ENCODE data around the gene ZFR2.

Gene ZFR2

DNA sequence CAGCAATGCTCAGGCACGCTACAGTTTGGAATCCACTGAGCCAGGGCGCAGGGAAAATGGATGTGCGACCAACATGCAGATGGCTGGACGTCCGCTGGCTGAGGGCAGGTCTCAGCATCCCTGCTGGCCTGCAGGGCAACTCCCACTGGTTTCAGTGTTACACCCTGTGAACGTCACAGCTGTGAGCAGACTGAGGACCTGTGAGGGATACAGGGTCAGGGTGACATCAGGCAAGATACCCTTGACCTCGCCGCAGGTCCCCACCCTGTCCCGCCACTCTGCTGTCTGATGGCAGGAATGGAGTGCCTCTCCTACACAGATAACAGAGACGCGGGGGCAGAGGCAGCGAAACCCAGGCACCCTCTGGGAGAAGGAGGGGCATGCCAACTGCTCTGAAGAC is 19.1 kb downstream of the ZFR2 start:
- DNase-seq (ENCODE audit: insufficient read length, low spot score) (no peak), FAIRE-seq (no peak)
- TF ChIP-seq, protein P1, sequence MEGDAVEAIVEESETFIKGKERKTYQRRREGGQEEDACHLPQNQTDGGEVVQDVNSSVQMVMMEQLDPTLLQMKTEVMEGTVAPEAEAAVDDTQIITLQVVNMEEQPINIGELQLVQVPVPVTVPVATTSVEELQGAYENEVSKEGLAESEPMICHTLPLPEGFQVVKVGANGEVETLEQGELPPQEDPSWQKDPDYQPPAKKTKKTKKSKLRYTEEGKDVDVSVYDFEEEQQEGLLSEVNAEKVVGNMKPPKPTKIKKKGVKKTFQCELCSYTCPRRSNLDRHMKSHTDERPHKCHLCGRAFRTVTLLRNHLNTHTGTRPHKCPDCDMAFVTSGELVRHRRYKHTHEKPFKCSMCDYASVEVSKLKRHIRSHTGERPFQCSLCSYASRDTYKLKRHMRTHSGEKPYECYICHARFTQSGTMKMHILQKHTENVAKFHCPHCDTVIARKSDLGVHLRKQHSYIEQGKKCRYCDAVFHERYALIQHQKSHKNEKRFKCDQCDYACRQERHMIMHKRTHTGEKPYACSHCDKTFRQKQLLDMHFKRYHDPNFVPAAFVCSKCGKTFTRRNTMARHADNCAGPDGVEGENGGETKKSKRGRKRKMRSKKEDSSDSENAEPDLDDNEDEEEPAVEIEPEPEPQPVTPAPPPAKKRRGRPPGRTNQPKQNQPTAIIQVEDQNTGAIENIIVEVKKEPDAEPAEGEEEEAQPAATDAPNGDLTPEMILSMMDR (IDR thresholded peaks at IDR 0.05; ENCODE audit: insufficient read depth, missing control alignments): no peak

DNA sequence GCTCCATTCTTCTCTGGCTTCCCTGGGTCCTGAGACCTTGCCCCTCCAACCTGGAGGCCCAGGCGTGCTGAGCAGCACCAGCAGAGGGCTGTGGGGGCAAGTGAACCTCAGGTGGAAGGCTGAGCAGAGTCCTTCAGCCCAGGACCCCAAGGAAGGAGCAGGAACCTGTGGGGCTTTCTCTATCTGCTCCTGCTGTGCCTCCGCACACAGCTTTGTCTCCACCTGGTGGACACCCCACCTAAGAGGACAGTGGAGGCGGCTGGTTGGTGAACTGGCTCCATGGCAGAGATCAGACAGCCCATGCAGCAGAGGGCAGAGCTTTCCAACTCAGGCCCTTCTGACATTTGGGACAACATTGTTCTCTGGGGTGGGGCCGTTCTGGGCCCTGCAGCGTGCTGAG is 19.7 kb downstream of the ZFR2 start:
- FAIRE-seq (no peak), DNase-seq (ENCODE audit: insufficient read length, low spot score) (no peak)
- TF ChIP-seq, protein P1 (IDR thresholded peaks at IDR 0.05; ENCODE audit: insufficient read depth, missing control alignments): peak; percentile 35

DNA sequence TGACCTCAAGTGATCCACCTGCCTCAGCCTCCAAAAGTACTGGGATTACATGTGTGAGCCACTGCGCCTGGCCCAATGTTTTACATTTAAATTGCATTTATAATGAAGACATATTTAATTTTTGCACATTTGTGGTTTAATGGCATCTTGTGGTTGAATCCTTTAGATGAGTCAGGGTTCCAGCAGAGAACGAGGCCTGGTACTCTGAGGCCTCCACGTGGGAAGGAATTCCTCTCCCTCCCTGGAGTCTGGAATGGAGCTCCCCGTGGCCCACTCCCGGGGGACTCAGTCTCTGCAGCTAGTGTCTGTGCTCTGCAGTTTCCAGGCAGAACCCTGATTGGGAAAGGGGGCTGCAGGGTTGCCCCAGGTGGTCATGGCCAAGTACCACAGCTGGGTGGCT is 24.2 kb downstream of the ZFR2 start:
- DNase-seq (ENCODE audit: insufficient read length, low spot score) (no peak), FAIRE-seq (no peak)
- TF ChIP-seq, protein P1 (IDR thresholded peaks at IDR 0.05; ENCODE audit: insufficient read depth, missing control alignments): no peak

DNA sequence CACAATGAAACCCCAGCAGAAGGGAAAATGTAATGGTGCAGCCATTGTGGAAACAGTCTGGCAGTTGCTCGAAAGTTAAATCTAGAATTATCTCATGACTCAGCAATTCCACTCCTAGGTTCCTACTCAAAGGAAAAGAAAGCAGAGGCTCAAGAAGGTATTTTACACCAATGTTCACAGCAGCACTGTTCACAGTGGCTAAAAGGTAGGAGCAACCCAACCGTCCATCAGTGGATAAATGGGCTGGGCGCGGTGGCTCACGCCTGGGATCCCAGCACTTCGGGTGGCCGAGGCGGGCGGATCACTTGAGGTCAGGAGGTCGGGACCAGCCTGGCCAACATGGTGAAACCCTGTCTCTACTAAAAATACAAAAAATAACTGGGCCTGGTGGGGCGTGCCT is 25.9 kb downstream of the ZFR2 start:
- no peak for FAIRE-seq
- no peak for DNase-seq (ENCODE audit: insufficient read length, low spot score)
- TF ChIP-seq, protein P1 (IDR thresholded peaks at IDR 0.05; ENCODE audit: insufficient read depth, missing control alignments): no peak

DNA sequence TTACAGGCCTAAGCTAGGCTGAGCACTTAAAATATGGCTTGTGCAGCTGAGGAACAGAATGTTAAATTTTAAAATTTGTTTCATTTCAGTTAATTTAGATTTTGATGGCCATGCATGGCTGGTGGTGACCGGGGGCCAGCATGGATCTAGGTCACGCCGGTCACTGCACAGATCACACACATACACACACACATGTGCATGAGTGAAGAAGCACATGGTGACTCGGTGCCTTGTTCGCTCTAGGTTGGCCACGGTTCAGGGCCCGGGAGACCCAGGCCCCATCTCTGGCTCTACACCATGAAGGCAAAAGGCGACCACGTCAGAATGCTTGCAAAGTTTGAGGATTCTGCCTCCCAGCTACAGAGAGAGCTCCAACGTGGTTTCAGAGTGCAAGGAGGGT is 28.0 kb downstream of the ZFR2 start:
- FAIRE-seq (no peak), DNase-seq (ENCODE audit: insufficient read length, low spot score) (no peak)
- TF ChIP-seq, protein P1 (IDR thresholded peaks at IDR 0.05; ENCODE audit: insufficient read depth, missing control alignments): no peak

DNA sequence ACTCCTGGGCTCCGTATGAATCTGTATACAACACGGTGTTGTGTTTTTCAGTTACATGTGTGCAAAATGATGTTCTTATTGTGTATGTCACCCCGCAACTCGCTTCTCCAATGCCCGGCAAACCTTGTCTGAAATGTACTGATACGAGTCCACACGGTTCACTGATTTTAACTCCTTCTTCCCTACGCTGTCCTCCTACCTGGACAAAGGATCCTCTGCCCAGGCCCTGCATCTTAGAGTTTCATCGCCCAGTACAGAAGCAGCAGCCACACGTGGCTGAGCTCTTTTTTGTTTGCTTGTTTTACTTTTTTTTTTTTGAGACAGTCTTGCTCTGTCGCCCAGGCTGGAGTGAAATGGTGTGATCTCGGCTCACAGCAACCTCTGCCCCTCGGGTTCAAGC is 28.9 kb downstream of the ZFR2 start:
- no peak for DNase-seq (ENCODE audit: insufficient read length, low spot score)
- TF ChIP-seq, protein P1 (IDR thresholded peaks at IDR 0.05; ENCODE audit: insufficient read depth, missing control alignments): no peak
- FAIRE-seq: no peak

DNA sequence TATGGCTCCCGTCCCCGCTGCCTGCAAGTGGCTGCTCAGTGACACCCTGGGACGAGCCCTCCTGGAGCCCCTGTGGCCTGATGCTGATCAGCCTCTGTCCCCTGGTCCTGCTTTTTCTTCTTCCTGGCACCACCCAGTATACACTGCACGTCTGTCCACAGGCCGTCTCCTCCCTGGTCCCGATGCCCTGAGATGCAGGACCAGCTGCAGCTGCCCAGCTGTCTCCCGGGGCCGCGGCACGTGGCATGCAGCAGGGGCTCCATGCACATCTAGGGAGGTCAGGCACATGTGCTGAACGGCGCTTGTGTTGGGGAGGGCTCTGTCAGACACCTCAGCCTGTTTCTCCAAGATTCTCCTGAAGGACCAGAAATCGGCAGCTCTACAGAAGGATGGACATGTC is 30.2 kb downstream of the ZFR2 start:
- TF ChIP-seq, protein P1 (IDR thresholded peaks at IDR 0.05; ENCODE audit: insufficient read depth, missing control alignments): no peak
- FAIRE-seq: no peak

More for the DNA sequence above, 30.2 kb downstream of the ZFR2 start:
- no peak for DNase-seq (ENCODE audit: insufficient read length, low spot score)
